HEK293 (cell line): ENCODE measurements around the gene RTN4.

Source experiments
- CTCF ChIA-PET: fragments of 350-600 bp; formaldehyde crosslinking; extraction: SDS; loops from one replicate; lab custom pipeline; 2021; ENCODE audit warnings: antibody characterized with exemption; lab: Yijun Ruan, JAX
- POLR2A ChIA-PET: fragments of 300-600 bp; formaldehyde crosslinking; extraction: SDS; loops from one replicate; lab custom pipeline; 2020; ENCODE audit warnings: antibody characterized with exemption, inconsistent platforms; lab: Yijun Ruan, JAX
- H3K27ac ChIP-seq: fragments of 200-500 bp; sonication (Bioruptor generic); 2 replicates; pipeline ENCODE4 v1.5.1; 2014; ENCODE audit warnings: low read depth, low read length, control low read depth, inconsistent platforms; ENCODE audit errors: extremely low read depth
- H3K36me3 ChIP-seq, 2 experiments: fragments of 200-500 bp in 1 of 2; sonication (Bioruptor generic) in 1 of 2; 1 replicate in 1 of 2; 2 replicates in 1 of 2; pipeline ENCODE4 v1.5.1; 2014 to 2017; ENCODE audit warnings: inconsistent platforms in 2 of 2, low read length in 2 of 2; ENCODE audit not compliant: control insufficient read depth in 2 of 2, insufficient read depth in 1 of 2
- H3K4me1 ChIP-seq: fragments of 200-500 bp; sonication (Bioruptor generic); 2 replicates; pipeline ENCODE4 v1.5.1; 2014; ENCODE audit warnings: mild to moderate bottlenecking, low read length, inconsistent platforms; ENCODE audit not compliant: control insufficient read depth, insufficient read depth
- H3K4me3 ChIP-seq: 2 replicates; pipeline ENCODE4 v1.5.1; 2011; ENCODE audit warnings: low read depth, mild to moderate bottlenecking, control low read depth, low read length, moderate library complexity
- H3K9me3 ChIP-seq: fragments of 200-500 bp; sonication (Bioruptor generic); 2 replicates; pipeline ENCODE4 v1.5.1; 2014; ENCODE audit warnings: low read depth, low read length, inconsistent platforms; ENCODE audit not compliant: control insufficient read depth, insufficient read depth
- HOXD13 ChIP-seq: sonication (generic); formaldehyde crosslinking; IDR thresholded peaks from 2 replicates; pipeline ENCODE4 v1.8.0; 2022; ENCODE audit warnings: missing genetic modification reagents, borderline replicate concordance
- MYNN ChIP-seq: fragments of 450-650 bp; formaldehyde crosslinking; IDR thresholded peaks from 2 replicates; pipeline ENCODE4 v1.5.1; 2016; ENCODE audit warnings: missing biosample characterization, missing genetic modification characterization, borderline replicate concordance
- MZF1 ChIP-seq: fragments of 450-650 bp; formaldehyde crosslinking; IDR thresholded peaks from 2 replicates; pipeline ENCODE4 v1.5.1; 2017; ENCODE audit warnings: missing biosample characterization, missing genetic modification characterization, borderline replicate concordance
- RBAK ChIP-seq: fragments of 450-650 bp; formaldehyde crosslinking; IDR thresholded peaks from 2 replicates; pipeline ENCODE4 v1.5.1; 2016; ENCODE audit warnings: missing biosample characterization, missing genetic modification characterization
- ZFP69B ChIP-seq: fragments of 450-650 bp; formaldehyde crosslinking; IDR thresholded peaks from 2 replicates; pipeline ENCODE4 v1.5.1; 2016; ENCODE audit warnings: missing biosample characterization, missing genetic modification characterization
- ZNF114 ChIP-seq: fragments of 450-650 bp; formaldehyde crosslinking; IDR thresholded peaks from 2 replicates; pipeline ENCODE4 v1.5.0; 2017; ENCODE audit warnings: missing biosample characterization, missing genetic modification characterization
- ZNF155 ChIP-seq: fragments of 450-650 bp; formaldehyde crosslinking; IDR thresholded peaks from 2 replicates; pipeline ENCODE4 v1.5.1; 2016; ENCODE audit warnings: missing biosample characterization, missing genetic modification characterization
- ZNF184 ChIP-seq: fragments of 450-650 bp; IDR thresholded peaks from 2 replicates; pipeline ENCODE4 v1.5.1; 2018; ENCODE audit warnings: missing biosample characterization, mild to moderate bottlenecking, missing genetic modification characterization
- ZNF529 ChIP-seq: fragments of 450-650 bp; formaldehyde crosslinking; IDR thresholded peaks from 2 replicates; pipeline ENCODE4 v1.5.1; 2017; ENCODE audit warnings: missing genetic modification characterization, missing biosample characterization; ENCODE audit not compliant: insufficient replicate concordance
- ZNF544 ChIP-seq: fragments of 450-650 bp; formaldehyde crosslinking; IDR thresholded peaks from 2 replicates; pipeline ENCODE4 v1.5.0; 2017; ENCODE audit warnings: missing biosample characterization, missing genetic modification characterization
- ZNF560 ChIP-seq: fragments of 450-650 bp; formaldehyde crosslinking; IDR thresholded peaks from 2 replicates; pipeline ENCODE4 v1.5.1; 2017; ENCODE audit warnings: missing biosample characterization, missing genetic modification characterization, borderline replicate concordance
- ZNF600 ChIP-seq: fragments of 450-650 bp; formaldehyde crosslinking; IDR thresholded peaks from 2 replicates; pipeline ENCODE4 v1.5.1; 2016; ENCODE audit warnings: missing biosample characterization, missing genetic modification characterization
- ZNF670 ChIP-seq: fragments of 450-650 bp; formaldehyde crosslinking; IDR thresholded peaks from 2 replicates; pipeline ENCODE4 v1.5.1; 2016; ENCODE audit warnings: missing biosample characterization, missing genetic modification characterization, low read depth
- ZNF837 ChIP-seq: fragments of 450-650 bp; formaldehyde crosslinking; IDR thresholded peaks from 2 replicates; pipeline ENCODE4 v1.5.1; 2016; ENCODE audit warnings: missing biosample characterization, missing genetic modification characterization
- ZNF843 ChIP-seq: fragments of 450-650 bp; formaldehyde crosslinking; IDR thresholded peaks from 2 replicates; pipeline ENCODE4 v1.5.1; 2016; ENCODE audit warnings: missing biosample characterization, missing genetic modification characterization
- ZSCAN30 ChIP-seq: fragments of 450-650 bp; IDR thresholded peaks from 2 replicates; pipeline ENCODE4 v1.5.1; 2018; ENCODE audit warnings: missing biosample characterization, mild to moderate bottlenecking, missing genetic modification characterization, moderate library complexity
- TF ChIP-seq, protein P1 (sequence below): fragments of 450-650 bp; formaldehyde crosslinking; IDR thresholded peaks from 2 replicates; pipeline ENCODE4 v1.5.1; 2016; ENCODE audit warnings: missing biosample characterization, missing genetic modification characterization
- TF ChIP-seq, protein P2 (sequence below): fragments of 450-650 bp; IDR thresholded peaks from 2 replicates; pipeline ENCODE4 v1.5.1; 2018; ENCODE audit warnings: missing biosample characterization, mild to moderate bottlenecking, missing genetic modification characterization
- TF ChIP-seq, protein P3 (sequence below): fragments of 450-650 bp; formaldehyde crosslinking; IDR thresholded peaks from 2 replicates; pipeline ENCODE4 v1.5.1; 2016; ENCODE audit warnings: missing biosample characterization, missing genetic modification characterization
- TF ChIP-seq, protein P4 (sequence below): fragments of 450-650 bp; formaldehyde crosslinking; conservative IDR thresholded peaks from 2 replicates; pipeline ENCODE4 v1.5.1; 2016; ENCODE audit warnings: low read depth, missing biosample characterization, missing genetic modification characterization

Gene RTN4

DNA sequence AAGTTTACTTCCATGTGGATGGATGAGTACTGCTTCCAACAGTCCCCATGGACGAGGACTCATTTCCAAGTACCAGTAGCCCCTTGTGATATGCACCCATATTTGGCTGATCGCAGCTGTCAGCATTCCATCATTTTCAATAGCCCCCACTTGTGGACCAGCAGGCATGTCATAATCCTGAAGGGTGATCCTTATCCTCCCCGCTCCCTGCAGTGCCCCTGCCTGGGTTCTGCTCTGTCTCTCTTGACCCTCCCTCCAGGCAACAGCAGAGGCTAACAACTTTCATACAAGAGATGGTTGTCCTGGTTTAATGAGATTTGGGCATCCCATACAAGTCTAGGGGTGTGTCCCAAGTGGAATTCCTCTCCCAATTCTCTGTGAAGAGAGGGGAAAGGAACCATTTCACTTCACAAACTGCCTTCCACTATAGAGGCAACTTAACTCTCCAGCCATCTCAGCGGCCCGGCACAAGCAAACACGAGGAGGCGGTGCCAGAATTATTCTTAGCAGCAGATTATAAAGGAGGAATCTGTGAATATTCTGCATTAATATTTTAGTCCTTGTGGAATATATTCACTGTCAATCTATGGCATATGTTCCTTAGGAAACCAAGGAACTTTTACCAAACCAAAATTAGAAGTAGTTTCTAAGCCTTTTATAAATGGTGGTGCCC is 110.7 kb downstream of the RTN4 start:
- TF ChIP-seq, protein P1, sequence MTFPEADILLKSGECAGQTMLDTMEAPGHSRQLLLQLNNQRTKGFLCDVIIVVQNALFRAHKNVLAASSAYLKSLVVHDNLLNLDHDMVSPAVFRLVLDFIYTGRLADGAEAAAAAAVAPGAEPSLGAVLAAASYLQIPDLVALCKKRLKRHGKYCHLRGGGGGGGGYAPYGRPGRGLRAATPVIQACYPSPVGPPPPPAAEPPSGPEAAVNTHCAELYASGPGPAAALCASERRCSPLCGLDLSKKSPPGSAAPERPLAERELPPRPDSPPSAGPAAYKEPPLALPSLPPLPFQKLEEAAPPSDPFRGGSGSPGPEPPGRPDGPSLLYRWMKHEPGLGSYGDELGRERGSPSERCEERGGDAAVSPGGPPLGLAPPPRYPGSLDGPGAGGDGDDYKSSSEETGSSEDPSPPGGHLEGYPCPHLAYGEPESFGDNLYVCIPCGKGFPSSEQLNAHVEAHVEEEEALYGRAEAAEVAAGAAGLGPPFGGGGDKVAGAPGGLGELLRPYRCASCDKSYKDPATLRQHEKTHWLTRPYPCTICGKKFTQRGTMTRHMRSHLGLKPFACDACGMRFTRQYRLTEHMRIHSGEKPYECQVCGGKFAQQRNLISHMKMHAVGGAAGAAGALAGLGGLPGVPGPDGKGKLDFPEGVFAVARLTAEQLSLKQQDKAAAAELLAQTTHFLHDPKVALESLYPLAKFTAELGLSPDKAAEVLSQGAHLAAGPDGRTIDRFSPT (tag by site-specific recombination) = no peak
- TF ChIP-seq ZNF837 (tag by site-specific recombination) (no peak), MZF1 (tag by site-specific recombination) (no peak), ZNF600 (tag by site-specific recombination) (no peak), ZNF184 (tag by site-specific recombination) (no peak), ZNF544 (tag by site-specific recombination) (no peak), ZFP69B (tag by site-specific recombination) (no peak), ZNF114 (tag by site-specific recombination) (no peak), RBAK (tag by site-specific recombination) (no peak), ZNF560 (tag by site-specific recombination) (no peak), ZSCAN30 (tag by site-specific recombination) (no peak), HOXD13 (CRISPR knock-in tag) (no peak), ZNF529 (no peak), MYNN (tag by site-specific recombination) (no peak), ZNF843 (tag by site-specific recombination) (no peak), ZNF670 (tag by site-specific recombination) (no peak), ZNF155 (tag by site-specific recombination) (no peak)
- TF ChIP-seq, protein P2, sequence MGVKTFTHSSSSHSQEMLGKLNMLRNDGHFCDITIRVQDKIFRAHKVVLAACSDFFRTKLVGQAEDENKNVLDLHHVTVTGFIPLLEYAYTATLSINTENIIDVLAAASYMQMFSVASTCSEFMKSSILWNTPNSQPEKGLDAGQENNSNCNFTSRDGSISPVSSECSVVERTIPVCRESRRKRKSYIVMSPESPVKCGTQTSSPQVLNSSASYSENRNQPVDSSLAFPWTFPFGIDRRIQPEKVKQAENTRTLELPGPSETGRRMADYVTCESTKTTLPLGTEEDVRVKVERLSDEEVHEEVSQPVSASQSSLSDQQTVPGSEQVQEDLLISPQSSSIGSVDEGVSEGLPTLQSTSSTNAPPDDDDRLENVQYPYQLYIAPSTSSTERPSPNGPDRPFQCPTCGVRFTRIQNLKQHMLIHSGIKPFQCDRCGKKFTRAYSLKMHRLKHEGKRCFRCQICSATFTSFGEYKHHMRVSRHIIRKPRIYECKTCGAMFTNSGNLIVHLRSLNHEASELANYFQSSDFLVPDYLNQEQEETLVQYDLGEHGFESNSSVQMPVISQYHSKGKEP (tag by site-specific recombination) = no peak
- TF ChIP-seq, protein P3, sequence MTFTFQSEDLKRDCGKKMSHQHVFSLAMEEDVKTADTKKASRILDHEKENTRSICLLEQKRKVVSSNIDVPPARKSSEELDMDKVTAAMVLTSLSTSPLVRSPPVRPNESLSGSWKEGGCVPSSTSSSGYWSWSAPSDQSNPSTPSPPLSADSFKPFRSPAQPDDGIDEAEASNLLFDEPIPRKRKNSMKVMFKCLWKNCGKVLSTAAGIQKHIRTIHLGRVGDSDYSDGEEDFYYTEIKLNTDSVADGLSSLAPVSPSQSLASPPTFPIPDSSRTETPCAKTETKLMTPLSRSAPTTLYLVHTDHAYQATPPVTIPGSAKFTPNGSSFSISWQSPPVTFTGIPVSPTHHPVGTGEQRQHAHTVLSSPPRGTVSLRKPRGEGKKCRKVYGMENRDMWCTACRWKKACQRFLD (tag by site-specific recombination) = no peak
- TF ChIP-seq, protein P4, sequence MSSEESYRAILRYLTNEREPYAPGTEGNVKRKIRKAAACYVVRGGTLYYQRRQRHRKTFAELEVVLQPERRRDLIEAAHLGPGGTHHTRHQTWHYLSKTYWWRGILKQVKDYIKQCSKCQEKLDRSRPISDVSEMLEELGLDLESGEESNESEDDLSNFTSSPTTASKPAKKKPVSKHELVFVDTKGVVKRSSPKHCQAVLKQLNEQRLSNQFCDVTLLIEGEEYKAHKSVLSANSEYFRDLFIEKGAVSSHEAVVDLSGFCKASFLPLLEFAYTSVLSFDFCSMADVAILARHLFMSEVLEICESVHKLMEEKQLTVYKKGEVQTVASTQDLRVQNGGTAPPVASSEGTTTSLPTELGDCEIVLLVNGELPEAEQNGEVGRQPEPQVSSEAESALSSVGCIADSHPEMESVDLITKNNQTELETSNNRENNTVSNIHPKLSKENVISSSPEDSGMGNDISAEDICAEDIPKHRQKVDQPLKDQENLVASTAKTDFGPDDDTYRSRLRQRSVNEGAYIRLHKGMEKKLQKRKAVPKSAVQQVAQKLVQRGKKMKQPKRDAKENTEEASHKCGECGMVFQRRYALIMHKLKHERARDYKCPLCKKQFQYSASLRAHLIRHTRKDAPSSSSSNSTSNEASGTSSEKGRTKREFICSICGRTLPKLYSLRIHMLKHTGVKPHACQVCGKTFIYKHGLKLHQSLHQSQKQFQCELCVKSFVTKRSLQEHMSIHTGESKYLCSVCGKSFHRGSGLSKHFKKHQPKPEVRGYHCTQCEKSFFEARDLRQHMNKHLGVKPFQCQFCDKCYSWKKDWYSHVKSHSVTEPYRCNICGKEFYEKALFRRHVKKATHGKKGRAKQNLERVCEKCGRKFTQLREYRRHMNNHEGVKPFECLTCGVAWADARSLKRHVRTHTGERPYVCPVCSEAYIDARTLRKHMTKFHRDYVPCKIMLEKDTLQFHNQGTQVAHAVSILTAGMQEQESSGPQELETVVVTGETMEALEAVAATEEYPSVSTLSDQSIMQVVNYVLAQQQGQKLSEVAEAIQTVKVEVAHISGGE (tag by site-specific recombination) = no peak
- Histone ChIP-seq H3K9me3 (no peaks in the 10 kb centered on the region), H3K4me1 (no peaks in the 10 kb centered on the region), H3K36me3 (no peaks in the 10 kb centered on the region), H3K27ac (no peak overlapping the region), H3K4me3 (no peak overlapping the region)
- CTCF ChIA-PET = interaction anchor here (0.6 kb wide), 1 partner anchor 233 kb away, joined by 3 read pairs; no protein-coding TSS in a partner anchor
- POLR2A ChIA-PET = no interaction called here
